ENCODE measurements around the gene AKAP1.

AKAP1 gene

DNA sequence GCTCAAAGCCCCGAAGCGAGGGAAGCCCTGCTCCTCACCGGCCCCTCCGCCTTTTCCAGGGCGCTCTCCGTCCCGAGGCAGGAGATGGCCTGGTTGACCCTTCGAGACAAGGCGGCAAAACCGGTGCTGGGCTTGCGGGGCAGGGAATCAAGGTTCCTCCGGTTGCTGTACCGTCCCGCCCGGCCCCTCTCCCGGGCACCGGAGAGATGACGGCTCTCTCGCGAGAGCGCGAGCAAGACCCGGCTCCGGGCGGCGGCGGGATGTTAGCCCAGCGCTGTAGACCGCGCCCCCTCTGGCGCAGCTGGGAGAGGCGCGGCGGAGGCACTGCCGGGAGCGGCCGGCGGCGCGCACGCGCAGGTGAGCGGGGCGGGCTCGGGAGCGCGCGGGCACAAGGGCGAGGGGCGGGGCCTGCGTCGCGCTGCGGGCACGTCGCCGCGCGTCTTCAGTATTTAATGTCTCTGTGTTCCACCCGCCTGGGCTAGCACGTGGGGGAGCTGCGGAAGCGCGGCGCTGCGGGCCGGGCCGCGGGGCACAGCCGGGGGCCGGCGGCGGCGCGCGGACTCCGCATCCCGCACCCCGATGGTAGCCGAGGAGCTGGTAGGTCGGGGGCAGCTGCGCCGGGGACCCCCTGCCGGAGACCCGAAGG lies at the start of gene AKAP1:
Gene AKAP1, plus strand, starts transcription at position 445 of the 646 bp plus-strand sequence. CDS start 20,219 bp downstream, outside the sequence.
- peak; percentile 99 for DNase-seq (ENCODE audit: low read depth, low spot score)

- DNase-seq (ENCODE audit: low read depth, low spot score), result peak; percentile 16
Observed at GRCh38 chr17:57035971-57036481, 49.0 kb upstream of the AKAP1 start.

DNA sequence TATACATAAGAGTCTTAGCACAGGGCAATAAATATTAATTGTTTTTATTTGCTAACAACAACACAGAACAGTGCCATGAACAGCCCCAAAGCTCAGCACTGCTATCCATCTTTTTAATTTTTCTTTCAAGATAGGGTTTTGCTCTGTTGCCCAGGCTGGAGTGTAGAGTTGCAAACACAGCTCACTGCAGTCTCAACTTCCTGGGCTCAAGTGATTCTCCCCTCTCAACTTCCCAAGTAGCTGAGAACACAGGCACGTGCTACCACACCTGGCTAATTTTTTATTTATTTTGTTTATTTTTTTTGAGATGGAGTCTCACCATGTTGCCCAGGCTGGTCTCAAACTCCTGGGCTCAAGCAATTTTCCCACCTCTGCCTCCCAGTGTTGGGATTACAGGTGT lies 47.6 kb upstream of the AKAP1 start:
- DNase-seq (ENCODE audit: low read depth, low spot score), result no peak

- no peak for DNase-seq (ENCODE audit: low read depth, low spot score)
Observed at GRCh38 chr17:57038486-57038885, 46.6 kb upstream of the AKAP1 start.

GRCh38 chr17:57040571-57040970 lies 44.5 kb upstream of the AKAP1 start:
- DNase-seq (ENCODE audit: low read depth, low spot score), result no peak

DNA sequence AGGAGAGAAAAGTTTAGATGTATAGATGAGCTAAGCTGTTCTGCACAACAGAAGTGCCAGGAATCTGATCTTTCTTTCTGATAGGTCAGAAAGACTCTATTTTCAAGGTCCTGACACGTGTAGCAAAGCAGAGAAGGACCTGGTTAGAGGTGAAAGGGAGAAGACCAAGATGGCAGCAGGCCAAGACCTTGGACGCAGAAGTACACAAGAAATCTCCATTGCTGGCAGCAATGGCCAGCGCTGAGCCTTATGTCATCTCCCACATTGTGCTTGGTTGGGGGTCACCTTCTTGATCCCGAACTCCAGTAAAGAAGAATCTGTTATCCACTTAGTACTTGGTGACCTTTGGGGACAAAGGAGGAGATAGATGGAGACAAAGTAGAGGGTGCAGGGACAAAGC lies 41.8 kb upstream of the AKAP1 start:
- no peak for DNase-seq (ENCODE audit: low read depth, low spot score)

DNA sequence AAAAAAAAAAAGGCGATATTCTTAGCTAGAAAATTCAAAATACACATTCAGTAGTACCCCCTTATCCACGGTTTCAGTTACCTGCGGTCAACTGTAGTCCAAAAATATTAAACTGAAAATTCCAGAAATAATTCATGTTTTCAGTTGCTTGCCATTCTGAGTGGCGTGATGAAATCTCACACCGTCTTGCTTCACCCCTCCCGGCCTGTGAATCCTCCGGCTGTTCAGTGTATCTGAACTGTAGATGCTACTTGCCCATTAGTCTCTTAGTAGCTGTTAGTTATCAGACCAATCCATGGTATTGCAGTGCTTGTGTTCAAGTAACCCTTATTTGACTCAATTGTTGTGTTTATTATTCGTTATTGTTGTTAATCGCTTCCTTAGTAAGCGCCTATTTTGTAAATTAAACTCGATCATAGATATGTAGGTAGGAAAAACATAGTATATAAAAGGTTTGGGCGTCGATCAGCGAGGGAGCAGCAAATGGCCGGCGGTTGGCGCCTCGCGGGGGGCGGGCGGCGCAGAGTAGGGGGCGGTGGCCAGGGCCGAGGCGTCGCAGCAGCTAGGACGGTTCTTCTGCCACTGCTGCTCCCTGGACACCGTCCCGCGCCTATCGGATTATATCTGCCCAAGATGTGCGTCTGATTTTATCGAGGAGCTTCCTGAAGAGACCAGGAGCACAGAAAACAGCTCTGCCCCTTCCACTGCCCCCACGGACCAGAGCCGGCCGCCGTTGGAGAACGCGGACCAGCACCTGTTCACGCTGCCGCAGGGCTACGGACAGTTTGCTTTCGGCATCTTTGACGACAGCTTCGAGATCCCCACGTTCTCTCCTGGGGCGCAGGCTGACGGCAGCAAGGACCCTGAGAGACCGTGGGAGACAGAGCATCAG lies 39.8 kb upstream of the AKAP1 start:
- DNase-seq (ENCODE audit: low read depth, low spot score), result no peak

DNA sequence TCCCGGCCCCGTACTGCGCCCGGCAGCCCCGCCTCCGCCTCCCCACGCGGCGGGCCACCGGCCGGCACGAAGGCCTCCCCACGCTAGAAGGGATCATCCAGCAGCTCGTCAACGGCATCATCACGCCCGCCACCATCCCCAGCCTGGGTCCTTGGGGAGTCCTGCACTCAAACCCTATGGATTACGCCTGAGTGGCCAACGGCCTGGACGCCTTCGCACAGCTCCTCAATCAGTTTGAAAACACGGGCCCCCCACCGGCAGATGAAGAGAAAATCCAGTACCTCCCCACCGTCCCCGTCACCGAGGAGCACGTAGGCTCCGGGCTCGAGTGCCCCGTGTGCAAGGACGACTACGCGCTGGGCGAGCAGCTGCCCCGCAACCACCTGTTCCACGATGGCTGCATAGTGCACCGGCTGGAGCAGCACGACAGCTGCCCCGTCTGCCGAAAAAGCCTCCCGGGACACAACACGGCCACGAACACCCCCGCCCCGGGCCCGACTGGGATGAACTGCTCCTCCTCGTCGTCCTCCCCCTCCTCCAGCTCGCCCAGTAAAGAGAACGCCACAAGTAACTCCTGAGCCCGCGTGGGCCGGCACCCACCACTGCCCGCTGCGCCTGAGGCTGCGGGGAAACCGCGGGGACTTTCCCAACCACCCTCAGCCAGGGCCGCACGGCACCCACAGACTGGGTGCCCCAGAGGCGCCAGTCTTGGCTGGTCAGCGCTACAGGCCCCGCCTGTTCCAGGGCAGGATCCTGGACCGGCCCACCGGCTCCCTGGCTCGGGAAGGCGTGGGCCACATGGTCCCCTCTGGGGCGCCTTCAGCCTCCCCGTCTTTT lies 39.0 kb upstream of the AKAP1 start:
- peak; percentile 9 for DNase-seq (ENCODE audit: low read depth, low spot score)

DNA sequence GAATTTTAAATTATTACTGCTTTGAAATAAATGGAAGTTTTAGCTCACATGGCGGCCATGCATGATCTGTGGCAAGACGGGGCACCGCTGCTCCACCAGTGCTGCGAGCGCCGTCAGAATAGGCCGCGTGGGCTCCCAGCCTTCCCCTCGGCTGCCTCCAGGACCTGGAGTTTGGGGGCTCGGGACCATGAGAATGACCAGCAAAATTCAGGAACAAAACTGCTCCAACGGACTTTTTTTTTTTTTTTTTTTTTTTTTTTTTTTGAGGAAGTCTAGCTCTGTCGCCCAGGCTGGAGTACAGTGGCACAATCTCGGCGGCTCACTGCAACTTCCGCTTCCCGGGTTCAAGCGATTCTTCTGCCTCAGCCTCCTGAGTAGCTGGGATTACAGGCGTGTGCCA lies 38.3 kb upstream of the AKAP1 start:
- DNase-seq (ENCODE audit: low read depth, low spot score), result no peak

GRCh38 chr17:57048096-57048495 lies 37.0 kb upstream of the AKAP1 start:
- no peak for DNase-seq (ENCODE audit: low read depth, low spot score)

- no peak for DNase-seq (ENCODE audit: low read depth, low spot score)
Observed at GRCh38 chr17:57050306-57050705, 34.7 kb upstream of the AKAP1 start.

- no peak for DNase-seq (ENCODE audit: low read depth, low spot score)
Observed at GRCh38 chr17:57051886-57052361, 33.1 kb upstream of the AKAP1 start.

DNA sequence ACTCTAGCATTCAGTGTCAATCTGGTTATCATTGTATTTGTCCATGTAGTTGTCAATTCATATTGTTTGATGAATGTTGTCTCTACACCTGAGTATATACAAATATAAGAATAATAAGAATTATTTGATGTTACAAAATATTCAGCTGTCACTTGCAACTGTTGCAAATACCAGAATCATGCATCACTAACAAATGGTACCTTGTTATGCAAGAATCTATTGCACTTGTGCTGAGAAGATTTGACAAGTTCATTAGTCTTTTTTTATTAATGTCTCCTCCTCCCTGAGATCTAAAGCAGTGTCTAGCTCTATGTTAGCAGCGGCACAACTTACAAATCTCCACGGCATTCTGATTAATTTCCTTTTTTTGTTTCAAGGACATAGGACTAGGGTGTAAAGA lies 22.2 kb upstream of the AKAP1 start:
- DNase-seq (ENCODE audit: low read depth, low spot score), result no peak

GRCh38 chr17:57067162-57067561 lies 17.9 kb upstream of the AKAP1 start:
- no peak for DNase-seq (ENCODE audit: low read depth, low spot score)

DNA sequence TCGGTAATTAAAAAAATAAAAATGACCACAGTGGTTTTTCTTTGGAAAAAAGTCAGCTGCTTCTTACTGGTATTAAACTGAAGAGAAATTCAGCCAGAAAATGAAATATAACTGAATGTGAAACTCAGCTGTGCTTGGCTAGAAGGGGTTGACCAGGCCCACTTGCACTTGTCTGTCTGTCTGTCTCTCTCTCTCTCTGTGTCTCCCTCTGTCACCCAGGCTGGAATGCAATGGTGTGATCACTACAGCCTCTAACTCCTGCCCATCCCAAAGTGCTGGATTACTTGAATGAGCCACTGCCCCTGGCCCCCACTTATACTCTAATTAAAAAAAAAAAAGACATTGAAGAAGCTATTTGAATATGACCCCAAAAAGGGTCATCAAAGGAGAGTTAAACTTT lies 17.3 kb upstream of the AKAP1 start:
- no peak for DNase-seq (ENCODE audit: low read depth, low spot score)

- no peak for DNase-seq (ENCODE audit: low read depth, low spot score)
Observed at GRCh38 chr17:57068222-57068658, 16.8 kb upstream of the AKAP1 start.

GRCh38 chr17:57068707-57069106 lies 16.3 kb upstream of the AKAP1 start:
- DNase-seq (ENCODE audit: low read depth, low spot score), result no peak

GRCh38 chr17:57071991-57072944 lies 12.8 kb upstream of the AKAP1 start:
- DNase-seq (ENCODE audit: low read depth, low spot score), result no peak

- DNase-seq (ENCODE audit: low read depth, low spot score), result no peak
Observed at GRCh38 chr17:57073626-57074025, 11.4 kb upstream of the AKAP1 start.

DNA sequence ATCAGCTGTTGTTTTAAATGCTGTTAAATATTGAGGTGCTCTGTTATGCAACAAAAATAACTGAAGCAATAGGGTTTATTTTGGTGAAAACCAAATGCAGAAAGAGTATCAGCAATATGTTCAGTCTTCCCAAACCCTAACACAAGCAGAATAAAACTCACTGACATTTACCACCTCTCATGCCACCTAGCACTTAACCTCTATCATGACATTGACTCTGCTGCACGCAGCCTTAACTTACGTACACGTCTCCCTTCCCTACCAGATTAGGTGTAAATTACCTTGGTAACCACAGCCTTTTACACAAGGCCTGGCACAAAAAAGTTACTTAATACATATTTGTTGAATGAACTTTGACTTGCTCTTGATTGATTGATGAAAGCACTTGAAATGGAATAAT lies 9.9 kb upstream of the AKAP1 start:
- no peak for DNase-seq (ENCODE audit: low read depth, low spot score)

GRCh38 chr17:57075785-57076184 lies 9.3 kb upstream of the AKAP1 start:
- DNase-seq (ENCODE audit: low read depth, low spot score), result no peak
